ENCODE data around the gene RAET1G.

DNA sequence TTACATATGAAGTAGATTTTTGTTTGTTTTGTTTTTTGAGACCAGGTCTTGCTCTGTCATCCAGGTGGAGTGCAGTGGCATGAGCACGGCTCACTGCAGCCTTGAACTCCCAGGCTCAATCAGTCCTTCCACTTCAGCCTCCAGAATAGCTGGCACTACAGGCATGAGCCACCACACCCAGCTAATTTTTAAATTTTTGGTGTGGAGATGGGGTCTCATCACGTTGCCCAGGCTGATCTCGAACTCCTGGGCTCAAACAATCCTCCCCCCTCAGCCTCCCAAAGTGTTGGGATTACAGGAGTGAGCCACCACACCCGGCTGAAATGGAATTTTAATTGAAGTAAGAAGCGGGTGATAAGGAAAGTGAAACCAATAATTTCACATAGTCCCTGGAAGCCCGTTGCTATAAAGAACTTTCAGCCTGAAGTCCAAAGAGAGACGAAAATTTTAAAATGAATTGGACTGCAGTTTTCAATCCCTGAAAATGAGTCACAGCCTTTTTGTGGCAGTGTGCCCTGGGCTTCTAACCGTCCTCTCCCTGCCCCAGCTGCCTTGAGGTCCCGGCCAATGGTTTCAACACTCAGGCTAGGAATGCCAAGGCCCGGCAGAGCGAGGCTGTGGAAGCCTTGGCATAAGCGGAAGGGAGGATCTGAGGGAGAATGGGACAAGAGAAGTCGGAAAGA is 25.8 kb downstream of the RAET1G start:
- TF ChIP-seq POLR2AphosphoS5 (IDR thresholded peaks at IDR 0.05; ENCODE audit: low read depth, low read length) (no peak), TAF1 (IDR thresholded peaks at IDR 0.05; ENCODE audit: borderline replicate concordance, insufficient read depth, low read length) (no peak), FOXP2 (optimal IDR thresholded peaks at IDR 0.05; ENCODE audit: borderline replicate concordance, extremely low read depth, extremely low read length, insufficient read depth) (no peak)
- TF ChIP-seq, protein P1, sequence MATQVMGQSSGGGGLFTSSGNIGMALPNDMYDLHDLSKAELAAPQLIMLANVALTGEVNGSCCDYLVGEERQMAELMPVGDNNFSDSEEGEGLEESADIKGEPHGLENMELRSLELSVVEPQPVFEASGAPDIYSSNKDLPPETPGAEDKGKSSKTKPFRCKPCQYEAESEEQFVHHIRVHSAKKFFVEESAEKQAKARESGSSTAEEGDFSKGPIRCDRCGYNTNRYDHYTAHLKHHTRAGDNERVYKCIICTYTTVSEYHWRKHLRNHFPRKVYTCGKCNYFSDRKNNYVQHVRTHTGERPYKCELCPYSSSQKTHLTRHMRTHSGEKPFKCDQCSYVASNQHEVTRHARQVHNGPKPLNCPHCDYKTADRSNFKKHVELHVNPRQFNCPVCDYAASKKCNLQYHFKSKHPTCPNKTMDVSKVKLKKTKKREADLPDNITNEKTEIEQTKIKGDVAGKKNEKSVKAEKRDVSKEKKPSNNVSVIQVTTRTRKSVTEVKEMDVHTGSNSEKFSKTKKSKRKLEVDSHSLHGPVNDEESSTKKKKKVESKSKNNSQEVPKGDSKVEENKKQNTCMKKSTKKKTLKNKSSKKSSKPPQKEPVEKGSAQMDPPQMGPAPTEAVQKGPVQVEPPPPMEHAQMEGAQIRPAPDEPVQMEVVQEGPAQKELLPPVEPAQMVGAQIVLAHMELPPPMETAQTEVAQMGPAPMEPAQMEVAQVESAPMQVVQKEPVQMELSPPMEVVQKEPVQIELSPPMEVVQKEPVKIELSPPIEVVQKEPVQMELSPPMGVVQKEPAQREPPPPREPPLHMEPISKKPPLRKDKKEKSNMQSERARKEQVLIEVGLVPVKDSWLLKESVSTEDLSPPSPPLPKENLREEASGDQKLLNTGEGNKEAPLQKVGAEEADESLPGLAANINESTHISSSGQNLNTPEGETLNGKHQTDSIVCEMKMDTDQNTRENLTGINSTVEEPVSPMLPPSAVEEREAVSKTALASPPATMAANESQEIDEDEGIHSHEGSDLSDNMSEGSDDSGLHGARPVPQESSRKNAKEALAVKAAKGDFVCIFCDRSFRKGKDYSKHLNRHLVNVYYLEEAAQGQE (IDR thresholded peaks at IDR 0.05; ENCODE audit: insufficient read depth in 1 of 2, low read depth in 2 of 2, low read length in 2 of 2), result no peak

All from PFSK-1 (cell line).